HG02571 (cell line): ENCODE measurements around the gene CNTN4.
A peak's percentile ranks its signal among the peaks of the same experiment; 100 is the strongest.

Source experiments
- ATAC-seq: cut with Tn5 transposase; IDR thresholded peaks from one replicate; pipeline ENCODE4 v1.9.1; 2021; ENCODE audit warnings: mild to moderate bottlenecking, moderate library complexity; ENCODE audit not compliant: unreplicated experiment

Gene CNTN4

DNA sequence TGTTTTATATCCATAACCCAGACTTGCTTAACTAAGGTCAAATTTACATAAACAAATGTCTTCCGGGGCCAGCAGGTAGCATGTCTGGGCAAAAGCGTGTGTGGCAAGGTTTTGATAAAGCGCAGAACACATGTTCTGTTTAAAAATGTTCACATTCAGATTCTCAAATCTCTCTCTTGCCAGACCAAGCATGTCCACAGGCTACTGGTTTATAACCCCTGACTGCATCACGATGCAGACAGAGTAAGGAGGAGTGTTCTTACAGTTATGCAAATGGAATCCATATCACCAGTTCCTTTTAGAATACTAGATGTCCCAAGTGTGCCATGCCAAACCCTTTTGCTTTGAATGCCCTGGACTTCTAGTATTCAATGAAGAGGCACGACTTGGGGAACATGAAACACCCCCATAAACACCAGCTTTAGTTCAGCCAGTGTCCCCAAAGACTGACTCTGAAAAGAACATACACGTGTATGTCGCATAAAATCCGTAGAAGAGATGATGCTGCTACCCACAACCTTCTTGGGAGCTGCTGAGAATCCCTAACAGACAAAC lies 412.0 kb downstream of the CNTN4 start:
- no peak for ATAC-seq

DNA sequence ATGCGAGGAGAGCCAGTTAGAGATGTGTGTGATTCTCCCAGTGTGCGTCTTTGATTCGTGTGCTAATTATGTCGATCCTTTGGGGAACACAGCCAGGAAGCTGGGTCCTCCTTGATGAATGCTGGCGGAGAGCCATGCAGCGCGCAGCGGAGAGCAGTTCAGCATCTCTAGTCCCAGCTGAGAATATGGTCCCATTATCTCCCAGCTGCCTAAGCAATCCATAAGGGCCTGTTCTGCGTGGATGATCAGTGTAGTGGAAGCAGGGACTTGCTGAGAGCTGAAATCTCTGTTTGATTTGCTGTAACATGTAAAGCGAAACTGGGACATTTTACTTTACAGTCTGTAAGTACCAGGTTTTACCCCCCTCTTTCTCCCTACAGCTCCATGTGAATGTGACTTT lies 412.7 kb downstream of the CNTN4 start:
- ATAC-seq = no peak

DNA sequence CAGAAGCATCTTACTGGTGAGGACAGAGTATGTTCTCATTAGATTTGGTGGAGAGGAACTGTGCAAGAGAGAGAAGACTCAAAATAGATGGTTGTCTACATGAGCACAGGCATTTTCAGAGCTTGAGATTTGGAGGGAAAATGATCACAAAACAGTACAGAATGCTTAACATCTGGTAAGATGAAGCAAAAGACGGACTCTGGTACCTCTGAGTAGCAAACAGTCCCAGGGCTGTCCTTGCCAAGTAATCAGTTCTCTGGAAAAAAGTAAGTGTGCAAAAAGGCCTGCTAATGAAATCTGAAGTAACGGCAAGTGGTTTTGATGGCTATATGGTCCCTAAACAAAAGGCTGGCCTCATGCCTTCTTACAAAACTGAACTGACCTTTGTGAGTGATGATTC lies 414.2 kb downstream of the CNTN4 start:
- ATAC-seq = no peak

DNA sequence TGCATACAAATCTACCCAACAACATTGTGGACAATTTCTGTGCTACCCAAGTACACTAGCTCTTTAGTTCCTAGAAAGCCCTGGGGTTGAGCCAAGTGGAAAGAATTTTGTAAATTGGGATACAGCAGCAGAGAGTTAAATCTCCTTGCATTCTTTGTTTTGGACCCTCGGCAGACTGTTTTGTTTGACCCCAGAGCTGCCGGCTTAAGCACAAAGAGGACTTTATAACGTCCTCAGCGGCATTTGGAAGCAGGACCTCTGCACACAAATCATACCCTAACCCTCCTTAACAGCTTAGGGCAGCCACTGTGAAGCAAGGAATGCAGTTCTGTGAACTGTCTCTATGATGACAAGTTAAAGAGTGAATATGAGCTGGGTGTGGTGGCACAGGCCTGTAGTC lies 415.3 kb downstream of the CNTN4 start:
- ATAC-seq = no peak

DNA sequence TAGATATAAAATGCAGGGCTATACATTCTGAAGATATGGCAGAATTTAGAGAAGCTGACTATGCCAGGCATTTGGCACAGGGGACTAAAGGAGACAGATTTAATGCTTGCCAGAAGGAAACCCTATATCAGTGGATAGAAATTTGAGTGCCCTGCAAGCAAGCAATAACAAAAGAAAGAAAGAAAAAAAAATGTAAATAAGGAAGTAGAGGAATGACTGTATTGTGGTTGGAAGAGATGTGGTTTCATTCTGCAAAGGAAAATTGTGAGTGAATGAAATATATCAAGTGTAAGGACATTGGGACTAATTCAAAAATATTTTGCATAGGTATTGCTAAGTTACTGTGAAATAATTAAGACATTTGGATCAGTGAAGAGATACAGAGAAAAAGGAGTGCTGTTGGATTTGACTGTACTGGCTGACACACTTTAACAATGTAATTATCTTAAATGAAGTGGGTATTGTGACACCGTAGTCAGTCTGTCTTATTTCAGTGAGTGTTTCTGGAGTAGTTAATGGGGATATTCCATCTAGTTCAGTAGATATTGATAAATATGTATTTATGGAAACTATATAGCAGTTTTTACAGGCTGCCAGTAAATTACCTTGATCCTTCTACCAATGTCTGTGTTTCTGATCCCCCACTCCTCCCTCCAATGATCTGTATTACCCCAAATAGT lies 418.2 kb downstream of the CNTN4 start:
- ATAC-seq = no peak

DNA sequence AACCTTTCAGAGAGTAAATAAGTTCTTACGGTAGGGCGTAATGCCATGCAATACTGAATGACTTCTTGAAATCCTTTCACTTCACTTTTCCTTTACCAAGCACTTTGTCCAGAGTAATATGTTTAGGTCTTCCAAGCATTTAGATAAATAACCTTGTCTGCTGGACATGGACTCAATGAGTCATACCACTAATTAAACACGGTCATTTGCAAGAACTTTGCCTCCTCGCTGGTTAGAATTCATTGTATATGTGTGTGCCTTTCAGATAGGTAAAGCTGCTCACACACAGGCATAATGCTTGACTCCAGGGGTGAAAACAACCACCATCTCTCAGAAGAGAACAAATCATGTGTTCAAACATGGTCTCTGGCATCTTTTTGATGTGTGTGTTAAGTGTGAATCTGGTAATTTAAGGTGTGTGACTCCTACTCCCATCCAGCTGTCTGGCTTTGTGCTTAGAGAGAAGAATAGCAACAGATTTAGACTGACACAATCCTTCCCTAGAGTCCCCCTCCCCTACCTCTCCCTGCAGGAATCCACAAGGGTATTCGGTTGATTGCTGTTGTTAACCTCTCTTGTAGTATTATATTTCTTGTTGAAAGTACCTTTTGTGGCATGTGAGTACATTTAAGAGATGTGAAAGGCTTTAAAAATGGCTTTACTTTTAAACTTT lies 419.0 kb downstream of the CNTN4 start:
- no peak for ATAC-seq

DNA sequence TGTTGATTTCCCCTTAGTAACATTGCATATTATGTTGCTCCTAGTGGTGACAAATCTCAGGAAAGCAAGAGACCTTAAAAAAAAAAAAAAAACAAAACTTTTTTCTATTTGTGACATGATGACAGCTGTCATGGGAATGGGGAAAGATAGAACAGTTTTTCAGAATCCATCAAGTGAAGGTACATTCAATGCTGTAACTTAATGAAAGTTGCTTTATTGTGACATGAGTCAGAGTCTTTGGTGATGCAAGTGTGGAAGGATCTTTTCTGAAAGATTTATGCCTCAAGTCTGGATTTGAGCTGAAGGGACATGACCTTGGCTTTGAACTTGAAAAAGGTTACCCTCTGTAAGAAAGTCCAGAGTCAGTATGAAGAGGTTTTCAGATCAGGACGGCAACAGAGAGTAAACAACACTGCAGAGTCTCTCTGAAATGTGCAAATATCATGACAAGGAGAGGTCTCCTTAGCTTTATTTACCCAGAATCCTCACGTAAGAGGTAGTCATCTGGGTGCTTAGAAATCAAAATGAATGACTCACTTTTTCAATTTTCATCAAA lies 424.7 kb downstream of the CNTN4 start:
- ATAC-seq = no peak

DNA sequence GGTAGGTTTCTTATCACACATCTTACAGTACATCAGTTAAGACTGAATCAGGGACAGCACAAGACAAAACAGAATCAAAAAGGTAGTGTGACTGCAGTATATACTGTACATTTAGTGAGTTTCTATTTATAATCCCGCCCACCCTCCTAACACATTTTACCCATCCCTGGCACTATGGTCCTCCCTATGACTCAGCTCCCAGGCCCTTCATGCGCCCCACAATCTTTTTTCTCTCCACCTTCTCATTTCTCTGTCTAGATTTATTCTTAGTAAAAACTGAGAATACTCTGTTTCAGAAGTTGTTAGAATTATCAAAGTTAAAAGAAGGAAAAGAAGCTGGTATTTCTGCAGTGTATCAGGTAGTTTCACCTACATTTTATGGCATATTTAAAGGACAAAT lies 427.3 kb downstream of the CNTN4 start:
- no peak for ATAC-seq

DNA sequence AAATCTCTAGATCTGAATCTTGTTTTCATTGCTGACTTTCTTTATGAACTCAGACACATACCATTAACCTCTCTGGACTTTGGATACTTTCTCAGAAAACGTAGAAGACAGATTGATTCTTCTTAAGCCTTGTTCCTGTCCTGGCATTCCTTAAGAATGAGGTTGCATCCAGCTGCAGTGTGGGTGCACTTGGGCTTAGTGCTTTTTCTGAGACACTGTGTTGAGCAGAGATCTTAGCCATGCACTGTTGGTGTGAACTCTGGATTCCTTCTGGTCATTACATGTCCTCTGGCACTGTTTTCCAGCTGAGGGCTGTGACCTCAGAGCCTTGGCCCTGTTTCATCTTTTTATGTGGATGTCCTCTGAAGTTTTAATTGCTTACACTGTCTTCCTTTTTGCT lies 428.3 kb downstream of the CNTN4 start:
- peak; percentile 15 for ATAC-seq

DNA sequence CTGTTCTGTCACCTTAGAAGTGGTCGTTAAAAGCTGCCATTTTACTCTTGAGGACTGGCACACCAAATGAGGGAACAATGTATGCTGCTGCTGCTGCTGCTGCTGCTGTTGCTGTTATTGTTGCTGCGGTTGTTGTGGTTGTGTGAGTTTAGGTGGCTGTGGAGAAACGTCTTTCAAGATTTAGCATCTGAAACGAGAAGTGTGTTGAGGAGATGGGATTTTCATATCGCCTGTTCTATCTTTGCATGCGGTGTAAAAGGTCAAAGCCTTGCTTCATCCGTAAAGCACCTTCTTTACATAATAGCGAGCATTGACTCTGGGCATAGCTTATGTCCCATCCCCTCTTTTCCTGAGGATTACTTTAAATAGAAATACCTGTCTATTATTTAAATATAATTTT lies 428.7 kb downstream of the CNTN4 start:
- ATAC-seq = peak; percentile 61

DNA sequence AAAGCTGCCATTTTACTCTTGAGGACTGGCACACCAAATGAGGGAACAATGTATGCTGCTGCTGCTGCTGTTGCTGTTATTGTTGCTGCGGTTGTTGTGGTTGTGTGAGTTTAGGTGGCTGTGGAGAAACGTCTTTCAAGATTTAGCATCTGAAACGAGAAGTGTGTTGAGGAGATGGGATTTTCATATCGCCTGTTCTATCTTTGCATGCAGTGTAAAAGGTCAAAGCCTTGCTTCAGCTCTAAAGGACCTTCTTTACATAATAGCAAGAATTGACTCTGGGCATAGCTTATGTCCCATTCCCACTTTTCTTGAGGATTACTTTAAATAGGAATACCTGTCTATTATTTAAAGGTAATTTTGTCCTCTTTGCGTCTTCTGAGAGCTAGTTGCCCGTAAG lies 436.1 kb downstream of the CNTN4 start:
- ATAC-seq = peak; percentile 59

DNA sequence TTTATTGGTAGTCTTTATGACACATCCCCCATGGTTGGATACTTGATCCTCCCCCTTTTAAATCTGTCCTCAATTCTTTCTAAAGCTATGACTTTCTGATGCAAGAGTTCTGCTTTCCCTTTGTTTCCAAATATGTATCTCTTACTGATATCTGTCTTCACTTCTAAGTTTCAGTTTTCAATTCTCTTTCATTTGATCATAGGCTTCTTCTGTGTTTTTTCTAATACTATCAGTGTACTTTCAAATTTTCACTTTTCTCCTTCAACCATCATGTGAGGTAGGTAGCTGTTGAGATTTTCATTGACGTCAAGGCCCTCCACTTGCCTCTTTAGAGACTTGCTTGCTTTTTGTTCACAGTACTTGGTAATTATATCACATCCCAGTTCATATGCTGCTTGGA lies 436.5 kb downstream of the CNTN4 start:
- peak; percentile 81 for ATAC-seq

DNA sequence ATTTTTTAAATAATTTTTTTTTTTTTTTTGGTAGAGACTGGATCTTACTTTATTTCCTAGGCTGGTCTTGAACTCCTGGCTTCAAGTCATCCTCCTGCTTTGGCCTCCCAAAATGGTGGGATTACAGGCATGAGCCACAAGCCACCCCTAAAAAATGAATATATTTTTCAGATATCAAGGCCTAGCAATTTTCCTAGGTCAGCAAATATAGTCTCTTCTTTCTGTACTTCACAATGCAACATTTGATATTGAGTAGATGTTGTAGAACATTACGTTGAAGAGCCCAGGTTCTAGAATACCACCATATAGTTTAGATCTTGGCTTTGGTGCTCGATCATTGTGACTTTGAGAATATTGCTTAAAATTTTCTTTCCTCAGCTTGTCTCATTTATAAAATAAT lies 437.9 kb downstream of the CNTN4 start:
- no peak for ATAC-seq

DNA sequence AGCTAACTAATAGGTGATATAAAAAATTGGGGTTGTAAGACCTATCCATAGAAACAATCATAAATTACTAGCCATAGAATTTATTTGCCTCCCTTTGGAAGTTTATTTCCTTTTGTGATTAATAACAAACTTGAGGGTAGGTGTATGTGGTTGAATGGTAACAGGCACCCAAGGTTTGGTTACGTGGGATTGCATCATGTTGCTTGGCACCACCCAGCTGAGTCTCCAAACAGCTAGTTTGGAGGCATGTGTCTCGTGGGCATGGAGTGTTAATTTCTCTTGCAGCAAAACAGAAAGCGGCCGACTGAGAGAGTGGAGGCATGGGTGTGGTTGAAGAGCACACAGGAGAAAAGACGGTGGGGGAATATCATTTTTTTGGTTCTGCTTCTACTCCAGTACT lies 441.4 kb downstream of the CNTN4 start:
- no peak for ATAC-seq

DNA sequence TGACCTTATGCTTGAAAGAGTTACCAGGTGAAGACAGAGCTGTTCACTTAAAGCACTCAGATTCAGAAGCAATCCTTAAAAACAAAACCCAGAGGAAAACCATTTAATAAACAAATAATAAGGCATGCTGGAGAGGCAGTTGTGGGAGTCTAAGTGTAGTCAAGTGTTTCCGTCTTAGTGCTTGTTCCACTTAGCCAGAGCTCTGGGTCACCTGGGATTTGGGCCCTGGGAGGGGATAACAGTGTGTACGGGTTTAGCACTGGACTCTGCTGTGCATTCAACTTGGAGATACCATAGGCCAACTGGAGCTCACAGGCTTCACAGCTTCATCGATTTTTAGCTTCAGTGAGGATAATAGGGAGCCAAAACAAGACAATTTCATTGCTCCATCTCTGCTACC lies 444.6 kb downstream of the CNTN4 start:
- no peak for ATAC-seq

DNA sequence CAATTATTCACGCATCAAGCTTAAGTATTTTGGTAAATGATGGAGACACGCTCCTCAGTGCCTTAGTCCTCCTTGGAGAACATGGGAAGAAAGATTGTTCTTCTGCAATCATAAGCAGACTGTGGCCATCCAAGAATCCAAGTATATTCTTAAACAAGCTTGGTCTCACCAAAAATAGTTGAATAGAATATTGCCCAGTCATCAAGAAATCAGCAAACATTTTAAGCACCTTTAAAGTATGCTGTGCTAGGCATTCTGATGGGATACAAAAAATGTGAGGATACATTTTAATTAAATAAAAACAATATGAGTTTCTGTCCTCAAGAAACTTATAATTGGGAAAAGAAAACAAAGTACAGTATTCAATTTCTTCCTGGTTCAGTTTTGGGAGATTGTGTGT lies 445.5 kb downstream of the CNTN4 start:
- no peak for ATAC-seq

DNA sequence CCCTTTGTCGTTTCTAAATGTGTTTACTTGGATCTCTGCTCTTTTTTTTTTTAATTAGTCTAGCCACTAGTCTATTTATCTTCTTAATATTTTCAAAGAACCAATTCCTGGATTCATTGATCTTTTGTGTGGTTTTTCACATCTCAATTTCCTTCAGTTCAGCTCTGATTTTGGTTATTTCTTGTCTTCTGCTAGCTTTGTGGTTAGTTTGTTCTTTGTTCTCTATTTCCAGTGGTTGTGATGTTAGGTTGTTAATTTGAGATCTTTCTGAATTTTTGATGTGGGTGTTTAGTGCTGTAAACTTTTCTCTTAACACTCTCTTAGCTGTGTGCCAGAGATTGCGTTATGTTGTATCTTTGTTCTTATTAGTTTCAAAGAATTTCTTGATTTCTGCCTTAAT lies 446.1 kb downstream of the CNTN4 start:
- ATAC-seq = no peak

DNA sequence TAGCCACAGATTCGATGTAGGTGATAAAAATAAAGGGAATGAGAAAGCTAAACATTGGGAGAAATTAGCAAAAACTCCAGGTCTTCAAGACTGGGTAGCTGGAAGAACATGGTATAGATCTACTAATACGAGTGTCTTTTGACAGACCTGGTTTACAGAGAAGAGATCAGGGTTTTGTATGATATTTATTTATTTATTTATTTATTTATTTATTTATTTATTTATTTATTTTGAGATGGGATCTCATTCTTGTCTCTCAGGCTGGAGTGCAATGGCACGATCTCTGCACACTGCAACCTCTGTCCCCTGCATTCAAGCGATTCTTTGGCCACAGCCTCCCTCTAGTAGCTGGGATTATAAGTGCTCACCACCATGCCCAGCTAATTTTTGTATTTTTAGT lies 448.4 kb downstream of the CNTN4 start:
- no peak for ATAC-seq

DNA sequence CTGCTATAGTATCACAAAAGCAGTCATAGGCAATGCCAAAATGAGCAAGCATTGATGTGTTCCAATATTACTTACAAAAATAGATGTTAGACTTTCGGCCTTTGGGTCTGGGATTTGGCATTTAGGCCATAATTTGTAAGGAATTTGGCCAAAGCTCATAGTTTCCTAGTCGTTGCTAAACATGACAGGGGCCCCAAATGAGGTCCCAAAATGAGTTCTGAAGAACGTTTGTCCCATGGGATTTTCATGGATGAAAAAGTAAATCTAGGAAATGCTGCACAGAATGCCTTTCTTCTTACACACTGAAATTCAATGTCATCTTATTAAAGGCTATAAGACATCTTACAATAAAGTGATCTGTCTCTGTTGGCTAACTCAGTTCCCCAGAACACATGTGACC lies 456.0 kb downstream of the CNTN4 start:
- ATAC-seq = no peak

DNA sequence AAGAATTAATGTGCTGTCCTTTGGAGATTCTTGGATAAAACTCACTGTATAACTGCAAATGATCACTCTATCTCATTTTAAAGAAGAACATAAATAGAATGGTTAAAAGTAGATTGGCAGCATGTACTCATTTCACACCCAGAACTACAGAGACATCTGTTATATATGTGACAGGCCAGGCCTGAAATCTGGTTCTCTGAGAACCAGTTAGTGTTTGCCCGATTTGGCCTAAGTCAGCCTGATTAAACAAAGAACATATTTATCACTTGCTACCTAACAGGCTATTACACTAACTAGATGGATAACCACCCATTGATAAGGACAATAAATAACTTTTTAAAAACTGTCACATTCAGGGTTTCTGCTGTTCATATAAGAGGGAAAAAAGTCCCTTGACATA lies 460.1 kb downstream of the CNTN4 start:
- ATAC-seq = no peak

DNA sequence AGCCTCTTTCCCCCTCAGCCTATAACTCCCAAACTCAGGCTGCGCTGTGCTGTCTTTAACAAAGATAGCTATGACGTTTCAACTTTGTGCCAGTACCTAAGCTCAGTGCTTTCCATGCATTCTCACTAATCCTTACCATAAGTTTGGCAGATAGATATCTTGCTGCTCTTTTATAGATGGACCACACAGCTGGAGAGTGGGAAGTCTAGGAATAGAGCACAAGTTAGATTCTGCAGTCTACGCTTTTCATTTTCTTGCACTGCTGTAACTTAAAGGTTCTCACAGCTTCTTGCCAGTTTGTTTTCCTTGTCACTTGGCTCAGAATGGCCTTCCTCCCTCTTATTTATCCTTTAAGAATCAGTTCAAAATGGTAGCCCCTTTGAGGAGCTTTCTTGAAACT lies 468.8 kb downstream of the CNTN4 start:
- no peak for ATAC-seq

DNA sequence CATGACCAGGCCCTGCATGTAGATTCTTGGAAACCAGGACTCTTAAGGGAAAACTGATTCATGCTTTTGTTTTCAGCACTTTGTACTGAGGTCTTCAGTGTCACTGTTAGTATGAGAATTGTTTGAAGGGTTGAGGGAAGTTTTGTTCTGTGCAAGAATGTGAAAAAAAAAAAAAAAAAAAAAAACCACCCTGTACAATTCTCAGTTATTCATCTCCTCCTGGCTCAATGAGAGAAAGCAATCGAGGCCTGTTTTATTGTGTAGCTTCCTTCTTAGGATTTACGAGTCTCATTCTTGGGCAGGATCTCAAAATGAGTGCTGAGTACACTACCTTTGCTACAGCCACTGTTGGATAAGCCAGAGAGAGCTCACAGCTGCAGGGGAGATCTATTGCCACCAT lies 469.5 kb downstream of the CNTN4 start:
- ATAC-seq = no peak
